GM23338 (cell line): ENCODE results near the gene ICAM2. TPM values are rescaled to one million over a fixed set of nuclear protein-coding genes. Genes with fewer than 3 reads are reported as not detected.

Source experiments
- ATAC-seq: fragments of 200-7000 bp; cut with Tn5 transposase; 3 replicates; pipeline ENCODE4 v1.9.1; 2020
- DNase-seq: peaks from one replicate; pipeline ENCODE4 v3.0.0-alpha.2; 2015; ENCODE audit warnings: low spot score
- H2AFZ ChIP-seq: fragments of 200-600 bp; sonication (generic); 2 replicates; pipeline ENCODE4 v1.8.0; 2016; ENCODE audit warnings: antibody characterized with exemption, mild to moderate bottlenecking, moderate library complexity
- H3F3A ChIP-seq: fragments of 200-600 bp; sonication (generic); replicated peaks from 2 replicates; pipeline ENCODE4 v1.8.0; 2017; ENCODE audit warnings: antibody characterized with exemption, mixed run types, low read depth
- H3K27ac ChIP-seq: fragments of 200-600 bp; sonication (generic); 2 replicates; pipeline ENCODE4 v1.6.1; 2016; ENCODE audit warnings: low read depth
- H3K27me3 ChIP-seq: fragments of 200-600 bp; sonication (generic); 2 replicates; pipeline ENCODE4 v1.8.0; 2016; ENCODE audit warnings: mild to moderate bottlenecking, mixed run types, moderate library complexity; ENCODE audit not compliant: insufficient read depth
- H3K36me3 ChIP-seq: fragments of 200-600 bp; sonication (generic); 2 replicates; pipeline ENCODE4 v1.8.0; 2016; ENCODE audit warnings: mild to moderate bottlenecking; ENCODE audit not compliant: insufficient read depth
- H3K4me1 ChIP-seq: fragments of 200-600 bp; sonication (generic); 2 replicates; pipeline ENCODE4 v1.8.0; 2016; ENCODE audit warnings: mild to moderate bottlenecking, moderate library complexity; ENCODE audit not compliant: insufficient read depth
- H3K4me2 ChIP-seq: fragments of 200-600 bp; sonication (generic); 2 replicates; pipeline ENCODE4 v1.7.1; 2017; ENCODE audit warnings: mixed run types
- H3K4me3 ChIP-seq: fragments of 200-600 bp; sonication (generic); 2 replicates; pipeline ENCODE4 v1.6.1; 2016; ENCODE audit warnings: mixed run types
- H3K79me2 ChIP-seq: fragments of 200-600 bp; sonication (generic); replicated peaks from 2 replicates; pipeline ENCODE4 v1.8.0; 2017; ENCODE audit warnings: mild to moderate bottlenecking; ENCODE audit not compliant: insufficient read depth
- H3K9me2 ChIP-seq: fragments of 200-600 bp; sonication (generic); 2 replicates; pipeline ENCODE4 v1.8.0; 2017; ENCODE audit not compliant: insufficient read depth
- H4K20me1 ChIP-seq: fragments of 200-600 bp; sonication (generic); replicated peaks from 2 replicates; pipeline ENCODE4 v1.8.0; 2017; ENCODE audit warnings: mild to moderate bottlenecking; ENCODE audit not compliant: insufficient read depth
- H3K27ac Mint-ChIP-seq: 2 replicates; pipeline ENCODE4 v1.8.0; 2020; ENCODE audit warnings: inconsistent platforms, mild to moderate bottlenecking, moderate library complexity, mixed read lengths
- H3K27me3 Mint-ChIP-seq: 3 replicates; pipeline ENCODE4 v1.8.0; 2022; ENCODE audit warnings: low read depth, mild to moderate bottlenecking, moderate library complexity, mixed read lengths, inconsistent platforms; ENCODE audit not compliant: insufficient read depth, poor library complexity
- H3K36me3 Mint-ChIP-seq: 3 replicates; pipeline ENCODE4 v1.8.0; 2021; ENCODE audit warnings: low read depth, mild to moderate bottlenecking, inconsistent platforms, moderate library complexity, mixed read lengths
- H3K4me1 Mint-ChIP-seq: 3 replicates; pipeline ENCODE4 v1.8.0; 2020; ENCODE audit warnings: mild to moderate bottlenecking, inconsistent platforms, mixed read lengths
- H3K4me3 Mint-ChIP-seq: 3 replicates; pipeline ENCODE4 v1.8.0; 2021; ENCODE audit warnings: moderate library complexity, mild to moderate bottlenecking, inconsistent platforms, mixed read lengths
- H3K9me3 Mint-ChIP-seq: 3 replicates; pipeline ENCODE4 v1.8.0; 2020; ENCODE audit warnings: moderate library complexity, mild to moderate bottlenecking, inconsistent platforms, mixed read lengths
- EZH2phosphoT487 ChIP-seq: fragments of 200-600 bp; sonication (generic); IDR thresholded peaks from one replicate; pipeline ENCODE4 v1.8.1; 2018; ENCODE audit warnings: antibody characterized with exemption; ENCODE audit not compliant: unreplicated experiment
- NANOG ChIP-seq: IDR thresholded peaks from 2 replicates; pipeline ENCODE4 v1.6.1; 2016; ENCODE audit warnings: antibody characterized with exemption, borderline replicate concordance
- ZNF462 ChIP-seq: fragments of 250-450 bp; sonication (Bioruptor Pico); IDR thresholded peaks from 2 replicates; pipeline ENCODE4 v1.5.0; 2020; ENCODE audit warnings: mild to moderate bottlenecking, moderate library complexity
- polyA plus RNA-seq: library from polyadenylated mRNA; unstranded; fragments of >200 nt; fragmentation: Nextera tagmentation; extraction: Ambion mirVana; gene quantifications from 2 replicates; pipeline ENCODE4 v1.2.1, GENCODE V29; 2016
- total RNA-seq: library from RNA; depleted of rRNA; stranded (reverse); fragments of >200 nt; shearing (Covaris generic); gene quantifications from 2 replicates; pipeline ENCODE4 v1.2.3, GENCODE V29; 2014

Gene ICAM2
- total and polyA plus RNA-seq, 2 experiments from 2014 or later, result 0.31 to 0.86 TPM

DNA sequence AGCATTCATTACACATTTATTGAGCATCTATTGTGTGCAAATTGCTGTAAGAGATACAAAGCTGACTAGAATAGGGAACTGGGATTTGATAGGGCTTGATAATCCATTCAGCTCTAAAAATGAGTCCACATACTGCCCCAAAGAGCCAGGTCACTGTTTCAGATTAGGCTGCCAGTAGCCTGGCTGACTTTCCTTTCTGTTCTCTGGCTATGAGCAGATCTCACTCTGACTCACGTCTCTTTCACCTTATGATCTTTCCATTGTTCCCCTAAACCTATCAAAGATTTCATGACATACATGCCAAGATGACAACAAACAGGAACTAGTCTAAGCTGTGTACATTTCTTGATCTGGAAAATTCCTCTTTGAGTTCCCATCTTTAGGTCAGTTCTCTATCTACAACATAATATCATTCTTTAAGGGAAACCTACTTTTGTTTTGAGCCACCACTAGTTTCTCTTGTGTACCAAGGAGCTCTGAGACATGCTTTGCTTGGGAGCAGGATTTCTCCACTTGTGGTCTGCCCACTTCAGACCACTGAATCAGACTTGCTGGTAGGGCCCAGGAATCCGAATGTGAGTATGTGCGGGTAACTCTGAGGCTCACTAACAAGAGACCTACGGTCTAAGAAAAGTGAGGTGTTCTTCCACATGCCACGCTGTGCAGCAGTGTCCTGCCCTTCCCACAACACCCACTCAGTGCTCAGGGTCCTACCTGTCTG lies 40.9 kb upstream of the ICAM2 start (continued):
- TF ChIP-seq ZNF462 (CRISPR knock-in tag), result no peak
- TF ChIP-seq EZH2phosphoT487, result no peak

GRCh38 chr17:64060331-64060730 lies 39.9 kb upstream of the ICAM2 start:
- H3K36me3 ChIP-seq, result no peaks in the 10 kb centered on the region
- no peak for ATAC-seq
- Mint-ChIP-seq H3K4me1 (peaks cover 28% of the 10 kb centered on the region), H3K4me3 (no peak overlapping the region), H3K9me3 (no peaks in the 10 kb centered on the region; the same call in 2 of the 3 replicates), H3K27ac (no peak overlapping the region; the same call in 1 of the 2 replicates), H3K36me3 (peaks cover 8% of the 10 kb centered on the region; the same call in 2 of the 3 replicates), H3K27me3 (peaks cover 8% of the 10 kb centered on the region)
- no peak overlapping the region for H3K4me2 ChIP-seq
- 0 out of 2 replicates have a peak, but pooled peaks cover 3% of the 10 kb centered on the region for H3F3A ChIP-seq
- H3K9me2 ChIP-seq, result 0 out of 2 replicates have a peak, but pooled peaks cover 5% of the 10 kb centered on the region
- no peak for TF ChIP-seq EZH2phosphoT487
- no peak for TF ChIP-seq NANOG
- no peaks in the 10 kb centered on the region for H4K20me1 ChIP-seq
- no peaks in the 10 kb centered on the region for H3K27me3 ChIP-seq
- H3K79me2 ChIP-seq, result no peaks in the 10 kb centered on the region
- no peak overlapping the region for H3K27ac ChIP-seq
- H2AFZ ChIP-seq, result no peak overlapping the region
- no peak overlapping the region for H3K4me3 ChIP-seq
- peaks cover 13% of the 10 kb centered on the region for H3K4me1 ChIP-seq
- DNase-seq, result no peak
